Skin epidermis (tissue), 12 donors: ENCODE data around the gene SPATA2.
"Not testable (repeated sequence)": the region's sequence is repeated elsewhere in the genome, so short reads cannot be mapped to it uniquely, and the experiment has no call there.

Experiments
- H3K27ac ChIP-seq, 21 experiments: fragments of 200-600 bp; sonication (generic) in 11 of 21; one replicate each; pipeline ENCODE4 v1.5.0; 2020; ENCODE audit warnings: mild to moderate bottlenecking in 3 of 21, inconsistent platforms in 2 of 21, moderate library complexity in 2 of 21
- H3K4me3 ChIP-seq, 7 experiments: fragments of 200-600 bp; sonication (generic) in 2 of 7; one replicate each; pipeline ENCODE4 v1.5.0; 2020; ENCODE audit warnings: inconsistent platforms in 2 of 7, mild to moderate bottlenecking in 2 of 7, moderate library complexity in 1 of 7

Gene SPATA2

DNA sequence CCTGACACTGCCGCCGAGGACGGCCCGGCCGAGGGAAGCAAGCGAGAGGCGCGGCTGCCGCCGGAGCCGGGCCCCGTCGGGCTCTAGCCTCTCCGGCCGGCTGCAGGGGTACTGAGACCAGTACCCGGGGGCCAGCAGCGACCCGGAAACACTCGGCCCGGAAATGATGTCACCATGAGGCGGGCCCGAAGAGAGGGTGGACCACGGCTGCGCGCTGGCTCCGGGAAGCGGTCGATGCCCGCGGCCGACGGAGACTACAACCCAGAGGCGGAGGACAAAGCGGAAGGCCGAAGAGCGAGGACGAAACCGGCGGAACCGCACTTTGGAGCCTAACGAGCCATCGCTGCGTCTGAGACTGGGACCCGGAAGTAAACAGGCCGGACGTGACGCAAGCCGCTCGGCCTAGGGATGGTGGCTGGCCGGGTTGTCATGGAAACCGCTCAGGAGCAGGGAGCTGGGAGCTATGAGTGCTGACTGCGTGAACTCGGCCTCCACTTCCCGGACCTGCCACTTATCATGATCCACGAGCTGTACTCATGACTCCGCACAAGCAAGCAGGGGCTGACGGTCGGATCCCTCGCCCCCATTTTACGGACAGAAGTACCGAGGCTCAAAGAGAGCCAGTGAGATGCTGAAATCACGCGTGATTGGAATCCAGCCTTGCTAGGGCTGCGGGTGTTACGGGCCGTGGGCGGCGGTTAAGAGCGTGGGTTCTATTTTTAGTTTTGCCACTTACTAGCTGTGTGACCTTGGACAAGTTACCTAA is at the start of gene SPATA2:
TSS of gene SPATA2 (minus strand) at position 150 of the 766 bp plus-strand sequence. CDS start 7,039 bp downstream, outside the sequence.
- Histone ChIP-seq H3K4me3 (peak within 1 kb of the TSS; percentile 75 to 100 (median 93)), H3K27ac (peak within 1 kb of the TSS; percentile 61 to 100 (median 99))

DNA sequence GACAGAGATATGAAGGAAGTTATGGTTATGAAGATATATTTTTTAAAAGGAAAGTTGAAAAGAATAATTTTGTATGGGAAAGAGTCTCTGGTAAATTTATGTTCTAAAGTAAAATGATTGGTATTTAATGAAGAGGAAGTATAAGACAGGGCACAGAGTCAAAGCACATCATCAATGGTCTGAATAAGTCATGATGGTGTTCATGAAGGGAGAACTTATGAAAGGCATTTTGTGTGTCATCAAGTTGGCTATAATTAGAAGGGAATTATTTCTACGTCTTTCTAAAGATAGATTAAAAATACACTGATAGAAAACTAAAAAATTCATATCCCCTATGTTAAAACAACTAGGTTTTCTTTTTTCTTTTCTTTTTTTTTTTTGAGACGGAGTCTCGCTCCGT is 46.1 kb upstream of the SPATA2 start:
- H3K4me3 ChIP-seq = no peak overlapping the region
- no peak overlapping the region for H3K27ac ChIP-seq

DNA sequence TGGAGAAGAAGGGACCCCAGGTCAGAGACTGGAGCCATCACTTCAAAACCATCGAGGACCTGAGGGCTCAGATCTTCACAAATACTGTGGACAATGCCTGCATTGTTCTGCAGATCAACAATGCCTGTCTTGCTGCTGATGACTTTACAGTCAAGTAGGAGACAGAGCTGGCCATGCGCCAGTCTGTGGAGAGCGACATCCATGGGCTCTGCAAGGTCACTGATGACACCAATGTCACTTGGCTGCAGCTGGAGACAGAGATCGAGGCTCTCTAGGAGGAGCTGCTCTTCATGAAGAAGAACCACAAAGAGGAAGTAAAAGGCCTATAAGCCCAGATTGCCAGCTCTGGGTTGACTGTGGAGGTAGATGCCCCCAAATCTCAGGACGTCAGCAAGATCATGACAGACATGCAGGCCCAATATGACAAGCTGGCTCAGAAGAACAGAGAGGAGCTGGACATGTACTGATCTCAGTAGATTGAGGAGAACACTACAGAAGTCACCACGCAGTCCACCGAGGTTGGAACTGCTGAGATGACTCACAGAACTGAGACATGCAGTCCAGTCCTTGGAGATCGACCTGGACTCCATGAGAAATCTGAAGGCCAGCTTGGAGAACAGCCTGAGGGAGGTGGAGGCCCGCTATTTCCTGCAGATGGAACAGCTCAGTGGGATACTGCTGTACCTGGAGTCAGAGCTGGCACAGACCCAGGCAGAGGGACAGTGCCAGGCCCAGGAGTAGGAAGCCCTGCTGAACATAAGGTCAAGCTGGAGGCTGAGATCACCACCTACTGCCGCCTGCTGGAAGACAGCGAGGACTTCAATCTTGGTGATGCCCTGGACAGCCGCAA is 42.0 kb upstream of the SPATA2 start:
- H3K4me3 ChIP-seq = not testable (repeated sequence)

DNA sequence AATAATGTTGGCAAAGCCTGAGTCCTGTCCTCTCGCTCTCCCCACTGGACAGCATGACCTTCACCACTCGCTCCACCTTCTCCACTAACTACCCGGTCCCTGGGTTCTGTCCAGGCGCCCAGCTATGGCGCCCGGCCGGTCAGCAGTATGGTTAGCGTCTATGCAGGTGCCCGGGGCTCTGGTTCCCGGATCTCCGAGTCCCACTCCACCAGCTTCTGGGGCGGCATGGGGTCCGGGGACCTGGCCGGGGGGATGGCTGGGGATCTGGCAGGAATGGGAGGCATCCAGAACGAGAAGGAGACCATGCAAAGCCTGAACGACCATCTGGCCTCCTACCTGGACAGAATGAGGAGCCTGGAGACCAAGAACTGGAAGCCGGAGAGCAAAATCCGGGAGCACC is 41.4 kb upstream of the SPATA2 start:
- no peak overlapping the region for H3K27ac ChIP-seq
- H3K4me3 ChIP-seq = no peak overlapping the region

More for the DNA sequence above, 42.0 kb upstream of the SPATA2 start:
- H3K27ac ChIP-seq = not testable (repeated sequence)

DNA sequence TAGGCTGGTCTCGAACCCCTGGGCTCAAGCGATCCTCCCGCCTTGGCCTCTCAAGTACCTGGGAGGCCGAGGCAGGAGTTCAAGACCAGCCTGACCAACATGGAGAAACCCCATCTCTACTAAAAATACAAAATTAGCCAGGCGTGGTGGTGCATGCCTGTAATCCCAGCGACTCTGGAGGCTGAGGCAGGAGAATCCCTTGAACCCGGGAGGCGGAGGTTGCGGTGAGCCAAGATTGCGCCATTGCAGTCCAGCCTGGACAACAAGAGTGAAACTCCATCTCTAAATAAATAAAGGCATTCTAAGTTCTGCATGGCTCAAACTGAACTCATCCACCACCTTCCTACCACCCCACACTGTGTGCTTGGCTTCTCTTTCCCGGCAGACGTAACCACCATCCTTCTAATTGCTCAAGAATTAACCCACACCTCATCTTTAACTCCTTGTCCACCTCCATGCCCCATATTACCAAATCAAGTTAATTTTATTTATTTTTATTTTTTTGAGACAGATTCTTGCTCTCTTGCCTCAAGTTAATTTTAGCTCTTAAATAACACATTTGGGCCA is 40.6 kb upstream of the SPATA2 start:
- not testable (repeated sequence) for H3K27ac ChIP-seq, H3K4me3 ChIP-seq

DNA sequence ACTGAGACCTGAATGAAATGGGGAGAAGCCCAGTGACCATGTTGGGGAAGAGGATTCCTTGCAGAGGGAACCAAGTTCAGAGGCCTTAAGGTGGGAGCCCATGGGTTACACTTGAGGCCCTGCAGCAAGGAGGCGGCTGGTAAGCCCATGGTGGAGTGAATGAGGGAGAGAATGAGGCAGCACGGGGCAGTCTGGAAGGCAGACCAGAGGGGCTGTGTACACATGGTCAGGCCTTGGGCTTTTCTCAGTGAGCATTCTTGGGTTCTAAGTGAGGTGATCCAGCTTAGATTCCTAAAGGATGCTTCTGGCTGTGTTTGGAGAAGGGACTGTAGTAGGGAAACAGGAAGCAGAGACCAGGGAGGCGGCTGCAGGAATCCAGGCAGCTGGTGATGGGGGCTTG is 39.8 kb upstream of the SPATA2 start:
- Histone ChIP-seq H3K27ac (no peak overlapping the region), H3K4me3 (no peak overlapping the region)

DNA sequence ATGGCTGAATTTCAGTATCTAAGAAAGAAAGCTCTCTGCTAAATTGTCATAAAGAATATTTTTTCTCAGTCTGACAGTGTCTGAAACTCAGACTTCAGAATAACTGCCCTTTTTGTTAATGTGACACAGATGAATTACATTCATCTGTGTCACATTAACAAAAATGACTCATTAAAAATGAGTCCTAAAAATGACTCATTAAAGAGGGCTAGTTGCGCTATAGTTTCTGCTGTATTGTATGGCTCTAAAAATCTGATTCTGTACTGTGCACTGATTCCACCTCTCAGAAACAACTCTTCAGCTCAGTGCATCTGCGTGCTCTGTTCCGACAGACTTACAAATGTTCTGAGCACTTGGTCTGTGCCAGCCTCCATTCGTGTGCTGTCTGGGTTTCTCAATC is 35.8 kb upstream of the SPATA2 start:
- Histone ChIP-seq H3K4me3 (no peak overlapping the region), H3K27ac (peak overlapping the region in 1 of 21 experiments; percentile 58)

DNA sequence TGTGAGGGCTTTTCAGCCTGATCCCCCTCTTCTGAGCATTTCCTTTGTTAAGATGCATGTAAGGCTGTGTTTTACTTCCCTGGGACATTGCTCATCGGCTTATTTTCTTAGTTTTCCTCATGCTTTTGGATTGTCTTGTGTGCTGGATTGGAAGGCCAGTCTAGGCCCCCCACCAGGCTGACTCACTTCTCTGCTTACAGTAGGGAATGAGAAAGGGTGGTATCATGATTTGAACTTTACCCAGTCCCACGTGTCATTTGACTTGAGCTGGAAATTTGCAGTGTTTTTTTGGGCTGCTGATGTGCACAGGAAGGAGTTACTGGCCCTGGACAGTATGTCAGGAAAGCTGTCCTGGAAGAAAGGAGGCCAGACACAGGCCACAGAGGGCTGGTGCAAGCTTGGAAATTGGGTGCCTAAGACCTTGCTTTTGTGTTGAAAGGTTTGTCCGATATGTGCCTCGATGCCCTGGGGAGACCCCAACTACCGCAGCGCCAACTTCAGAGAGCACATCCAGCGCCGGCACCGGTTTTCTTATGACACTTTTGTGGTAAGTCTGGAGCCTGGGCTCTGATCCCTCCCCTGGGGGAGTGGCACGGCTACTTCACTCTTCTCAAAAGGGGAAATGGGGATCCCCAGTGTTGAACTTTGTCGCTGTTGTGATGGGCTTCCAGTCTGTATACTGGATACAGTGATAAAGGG is 33.6 kb upstream of the SPATA2 start:
- Histone ChIP-seq H3K4me3 (no peak overlapping the region), H3K27ac (peak overlapping the region in 6 of 21 experiments; percentile 29 to 69 (median 50))

DNA sequence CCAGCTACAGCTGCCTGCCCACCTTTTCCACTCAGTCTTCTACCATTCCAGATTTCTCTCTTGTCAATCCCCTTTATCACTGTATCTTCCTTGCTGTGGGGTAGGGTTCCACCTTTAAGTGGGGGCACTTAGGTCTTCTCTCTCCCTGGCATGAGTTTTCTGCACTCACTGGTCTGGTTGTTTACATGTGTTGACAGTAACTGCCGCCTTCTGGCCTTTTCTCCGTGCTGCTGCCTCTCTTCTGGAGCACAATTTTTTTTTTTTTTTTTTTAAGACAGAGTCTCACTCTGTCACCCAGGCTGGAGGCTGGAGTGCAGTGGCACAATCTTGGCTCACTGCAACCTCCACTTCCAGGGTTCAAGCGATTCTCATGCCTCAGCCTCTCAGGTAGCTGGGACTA is 32.8 kb upstream of the SPATA2 start:
- H3K27ac ChIP-seq = peak overlapping the region in 6 of 21 experiments; percentile 29 to 59 (median 48)
- no peak overlapping the region for H3K4me3 ChIP-seq

GRCh38 chr20:49945701-49946477 is 30.6 kb upstream of the SPATA2 start:
- H3K4me3 ChIP-seq = no peak overlapping the region
- H3K27ac ChIP-seq = no peak overlapping the region

GRCh38 chr20:49945306-49945700 is 30.0 kb upstream of the SPATA2 start:
- no peak overlapping the region for H3K27ac ChIP-seq

GRCh38 chr20:49942942-49943341 is 27.6 kb upstream of the SPATA2 start:
- Histone ChIP-seq H3K4me3 (no peak overlapping the region), H3K27ac (no peak overlapping the region)

More at GRCh38 chr20:49945306-49945700, 30.0 kb upstream of the SPATA2 start:
- H3K4me3 ChIP-seq = no peak overlapping the region

DNA sequence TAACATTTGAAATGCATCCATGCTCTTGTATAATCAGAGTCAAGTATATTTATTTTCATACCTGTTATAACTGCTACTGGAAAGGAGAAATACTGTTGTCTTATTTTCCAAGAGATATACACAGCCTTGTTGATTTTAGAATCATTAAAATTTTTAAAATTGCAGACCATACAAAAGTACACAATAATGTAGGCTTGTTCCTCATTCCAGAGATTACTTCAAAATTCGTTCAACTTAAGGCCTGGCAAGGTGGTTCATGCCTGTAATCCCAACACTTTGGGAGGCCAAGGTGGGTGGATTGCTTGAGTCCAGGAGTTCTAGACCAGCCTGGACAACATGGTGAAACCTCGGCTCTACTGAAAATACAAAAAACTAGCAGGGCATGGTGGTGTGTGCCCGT is 27.0 kb upstream of the SPATA2 start:
- H3K4me3 ChIP-seq = no peak overlapping the region

DNA sequence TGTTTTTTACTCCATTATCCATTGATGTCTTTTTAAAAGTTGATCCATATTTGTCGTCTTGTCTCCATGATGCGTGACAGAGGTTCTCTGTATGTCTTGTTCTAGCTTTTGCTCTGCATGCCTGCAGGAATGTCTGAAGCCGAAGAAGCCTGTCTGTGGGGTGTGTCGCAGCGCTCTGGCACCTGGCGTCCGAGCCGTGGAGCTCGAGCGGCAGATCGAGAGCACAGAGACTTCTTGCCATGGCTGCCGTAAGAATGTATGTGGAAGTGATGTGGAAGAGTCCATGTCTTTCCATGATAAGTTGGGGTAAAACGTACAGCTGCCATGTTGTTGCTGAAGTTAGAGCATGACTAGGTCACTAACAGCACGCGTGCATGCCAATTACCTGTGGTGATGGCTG is 26.1 kb upstream of the SPATA2 start:
- no peak overlapping the region for H3K27ac ChIP-seq

More for the DNA sequence above, 27.0 kb upstream of the SPATA2 start:
- no peak overlapping the region for H3K27ac ChIP-seq

DNA sequence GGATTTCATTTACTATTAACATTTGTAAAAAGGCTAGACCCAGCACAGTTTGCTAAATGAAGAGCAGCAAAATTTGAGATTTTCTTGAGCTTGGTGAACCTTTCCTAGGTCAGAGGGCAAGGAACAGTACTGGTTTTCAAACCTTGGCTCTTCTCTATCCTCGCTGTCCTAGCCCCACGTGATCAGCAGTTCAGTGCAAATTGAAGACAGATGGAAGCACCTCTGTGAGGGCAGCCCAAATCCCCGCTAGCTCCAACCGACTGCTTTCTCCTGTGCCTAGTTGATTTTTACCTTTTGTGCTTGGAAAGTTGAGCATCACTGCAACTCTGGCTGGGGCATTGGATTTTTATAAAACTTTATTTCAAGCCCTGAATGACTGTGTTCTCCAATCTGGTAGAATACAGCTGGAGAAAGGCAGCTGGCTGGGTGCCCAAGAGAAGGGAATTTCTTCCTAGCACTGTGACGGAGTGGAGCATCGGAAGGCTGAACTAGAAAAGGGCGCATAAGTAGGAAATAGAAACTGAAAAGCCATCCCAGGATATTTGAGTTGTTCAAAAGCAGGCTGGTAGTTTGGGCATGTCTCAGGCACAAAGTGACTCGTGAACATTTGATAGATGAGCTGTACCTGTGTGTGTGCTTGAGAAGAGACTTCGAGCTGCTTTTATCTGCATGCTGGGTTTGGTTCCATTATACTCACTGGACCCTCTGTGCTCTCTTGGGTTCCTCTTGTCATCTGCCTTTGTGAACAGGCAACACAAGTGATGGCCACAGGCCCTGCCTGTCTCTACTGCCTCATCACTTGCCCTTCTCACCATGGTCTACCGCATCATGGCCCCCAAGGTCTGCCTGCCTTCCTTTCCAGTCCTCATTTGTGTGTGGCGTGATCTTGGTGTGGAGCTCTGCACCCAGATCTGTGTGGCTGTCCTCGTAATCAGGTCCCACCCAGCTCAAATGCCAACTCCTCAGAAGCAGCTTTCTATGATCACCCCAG is 23.1 kb upstream of the SPATA2 start:
- Histone ChIP-seq H3K4me3 (peak overlapping the region in 1 of 7 experiments; percentile 74), H3K27ac (peak overlapping the region in 9 of 21 experiments; percentile 1 to 94 (median 22))

More for the DNA sequence above, 26.1 kb upstream of the SPATA2 start:
- no peak overlapping the region for H3K4me3 ChIP-seq

DNA sequence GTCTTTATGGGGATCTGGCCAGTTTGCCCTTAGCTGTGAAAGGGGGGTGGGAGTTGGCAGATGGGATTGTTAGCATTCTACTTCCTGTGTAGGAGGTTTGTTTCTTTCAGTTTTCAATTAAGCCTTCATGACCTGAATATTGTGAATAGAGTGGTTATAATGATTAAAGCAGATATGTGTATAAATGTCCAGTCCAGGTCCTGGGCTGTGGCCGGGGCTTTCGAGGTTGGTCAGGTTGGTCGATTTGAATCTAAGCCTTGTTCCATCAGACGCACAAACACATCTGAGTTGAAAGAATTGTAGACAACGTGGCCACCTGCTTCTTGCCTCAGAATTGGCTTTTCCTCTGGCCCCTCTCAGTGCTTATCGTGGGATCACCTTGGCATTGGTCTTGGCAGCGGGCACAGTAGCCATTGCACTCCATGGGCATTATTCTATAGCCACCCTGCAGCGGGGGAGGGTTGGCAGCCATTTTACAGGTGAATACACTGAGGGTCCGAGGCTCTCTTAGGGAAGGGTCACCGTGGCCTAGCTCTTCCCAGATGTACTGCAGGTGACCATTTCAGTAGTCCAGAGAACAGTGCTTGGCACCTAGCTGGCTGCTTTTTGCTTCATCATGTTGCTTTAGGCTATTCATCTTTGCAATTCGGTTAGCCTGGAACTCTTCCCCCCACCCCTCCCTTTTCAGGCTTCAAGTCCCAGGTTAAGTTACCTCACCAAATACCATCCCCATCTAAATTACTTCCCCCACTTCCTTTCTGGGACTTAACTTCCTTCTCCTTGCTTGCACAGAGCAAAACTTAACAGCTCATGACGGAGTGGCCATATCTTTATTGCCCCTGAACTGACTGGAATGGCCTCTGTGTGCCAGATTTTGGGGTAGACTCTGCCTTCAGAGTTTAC is 21.9 kb upstream of the SPATA2 start:
- Histone ChIP-seq H3K27ac (peak overlapping the region in 20 of 21 experiments; percentile 85 to 98 (median 92)), H3K4me3 (peak overlapping the region; percentile 74 to 99 (median 93))
